CD4-positive, alpha-beta T cell (primary cell): Measurements from ENCODE around the gene ITSN1. TPM values are rescaled to one million over a fixed set of nuclear protein-coding genes. Genes with fewer than 3 reads are reported as not detected.
"Not testable (repeated sequence)": the region's sequence is repeated elsewhere in the genome, so short reads cannot be mapped to it uniquely, and the experiment has no call there.

Source experiments
- ATAC-seq: fragments of 200-7000 bp; cut with Tn5 transposase; one replicate; pipeline ENCODE4 v1.10.0; 2022; ENCODE audit warnings: mild to moderate bottlenecking; ENCODE audit not compliant: poor library complexity
- CTCF ChIA-PET: fragments of 350-600 bp; sonication (Branson Sonifier 250); formaldehyde crosslinking; loops from one replicate; lab custom pipeline; 2021; ENCODE audit warnings: antibody characterized with exemption, inconsistent platforms; lab: Charles Lee
- POLR2A ChIA-PET: fragments of 350-600 bp; sonication (Branson Sonifier 250); formaldehyde crosslinking; loops from one replicate; lab custom pipeline; 2021; ENCODE audit warnings: antibody characterized with exemption, inconsistent platforms; lab: Charles Lee
- DNase-seq, 14 experiments: peaks; one replicate each; pipeline ENCODE4 v3.0.0-alpha.2; 2013 to 2020; ENCODE audit warnings: mixed read lengths in 2 of 14
- H3K27ac ChIP-seq, 2 donors: one replicate each; pipeline versions ENCODE4 v1.5.1 to v1.7.0; 2013; ENCODE audit warnings: low read length in 2 of 2, low read depth in 1 of 2, mild to moderate bottlenecking in 1 of 2
- H3K27me3 ChIP-seq, 2 experiments: 1 replicate in 1 of 2; 2 replicates in 1 of 2; pipeline versions ENCODE4 v1.6.1 to v1.7.0; 2013; ENCODE audit warnings: low read length in 2 of 2, control low read depth in 1 of 2, mild to moderate bottlenecking in 1 of 2, moderate library complexity in 1 of 2; ENCODE audit not compliant: insufficient read depth in 2 of 2, control insufficient read depth in 1 of 2
- H3K36me3 ChIP-seq: one replicate; pipeline ENCODE4 v1.6.1; 2013; ENCODE audit warnings: low read length, control low read depth; ENCODE audit not compliant: insufficient read depth
- H3K4me1 ChIP-seq: one replicate; pipeline ENCODE4 v1.6.1; 2013; ENCODE audit warnings: low read length, control low read depth; ENCODE audit not compliant: insufficient read depth
- H3K4me3 ChIP-seq: one replicate; pipeline ENCODE4 v1.5.1; 2013; ENCODE audit warnings: mild to moderate bottlenecking, low read length, moderate library complexity
- H3K9me3 ChIP-seq, 2 experiments: 1 replicate in 1 of 2; 2 replicates in 1 of 2; pipeline versions ENCODE4 v1.6.1 to v1.7.0; 2013; ENCODE audit warnings: low read length in 2 of 2, mild to moderate bottlenecking in 2 of 2, control low read depth in 1 of 2, moderate library complexity in 1 of 2; ENCODE audit not compliant: control insufficient read depth in 1 of 2, insufficient read depth in 1 of 2
- H3K27ac Mint-ChIP-seq: one replicate; pipeline ENCODE4 v1.8.0; 2020; ENCODE audit warnings: mixed read lengths
- H3K27me3 Mint-ChIP-seq: one replicate; pipeline ENCODE4 v1.8.0; 2021; ENCODE audit warnings: mixed read lengths
- H3K36me3 Mint-ChIP-seq: one replicate; pipeline ENCODE4 v1.8.0; 2021; ENCODE audit warnings: low read depth, mixed read lengths
- H3K4me1 Mint-ChIP-seq: one replicate; pipeline ENCODE4 v1.8.0; 2021; ENCODE audit warnings: low read depth, mixed read lengths
- H3K4me3 Mint-ChIP-seq: one replicate; pipeline ENCODE4 v1.8.0; 2020; ENCODE audit warnings: mild to moderate bottlenecking, mixed read lengths
- H3K9me3 Mint-ChIP-seq: one replicate; pipeline ENCODE4 v1.8.0; 2020; ENCODE audit warnings: mixed read lengths
- CTCF ChIP-seq: fragments of 200-600 bp; IDR thresholded peaks from one replicate; pipeline ENCODE4 v1.8.0; 2022; ENCODE audit warnings: antibody characterized with exemption, mild to moderate bottlenecking
- intact Hi-C, 2 experiments: fragments of 100-400 bp; cut with DNase I in 1 of 2; cut with micrococcal nuclease in 1 of 2; formaldehyde crosslinking; loops; one replicate each; pipeline versions ENCODE4 v1.15.1 to v1.9.0; 2023 to 2025; cut with DNase I, micrococcal nuclease
- total RNA-seq, 174 experiments: library from RNA in 2 of 174; stranded (reverse) in 2 of 174; gene quantifications; one replicate each; pipeline ENCODE4 v1.2.3 and lab custom pipeline; 2021 to 2026

Gene ITSN1
- total RNA-seq, 2 experiments from 2014 or later = 2.1 to 3.0 TPM

- TF ChIP-seq CTCF = no peak
- CTCF ChIA-PET = no interaction called here
- Histone ChIP-seq H3K27me3 (no peaks in the 10 kb centered on the region), H3K4me1 (no peaks in the 10 kb centered on the region), H3K27ac (no peak overlapping the region), H3K36me3 (no peaks in the 10 kb centered on the region), H3K9me3 (no peaks in the 10 kb centered on the region), H3K4me3 (no peak overlapping the region)
- Mint-ChIP-seq H3K27ac (no peak overlapping the region), H3K4me1 (no peaks in the 10 kb centered on the region), H3K27me3 (no peaks in the 10 kb centered on the region), H3K9me3 (no peaks in the 10 kb centered on the region), H3K36me3 (no peaks in the 10 kb centered on the region), H3K4me3 (no peak overlapping the region)
- intact Hi-C loops = no loop called here
- DNase-seq (no peak), ATAC-seq (no peak)
- POLR2A ChIA-PET = no interaction called here
These were observed 31.9 kb downstream of the ITSN1 start for GRCh38 chr21:33674226-33674625.

DNA sequence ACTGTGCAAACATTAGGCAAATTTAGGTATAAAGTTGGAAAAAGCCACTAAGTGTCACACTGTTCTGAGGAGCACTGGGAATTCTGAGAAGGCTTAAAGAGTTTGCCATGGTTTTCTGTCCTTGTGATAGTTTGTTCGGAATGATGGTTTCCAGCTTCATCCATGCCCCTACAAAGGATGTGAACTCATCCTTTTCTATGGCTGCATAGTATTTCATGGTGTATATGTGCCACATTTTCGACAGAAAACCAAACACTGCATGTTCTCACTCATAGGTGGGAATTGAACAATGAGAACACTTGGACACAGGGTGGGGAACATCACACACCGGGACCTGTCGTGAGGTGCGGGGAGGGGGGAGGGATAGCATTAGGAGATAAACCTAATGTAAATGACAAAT lies 34.4 kb downstream of the ITSN1 start:
- H3K27ac ChIP-seq, H3K27me3 ChIP-seq, H3K4me3 Mint-ChIP-seq, H3K4me1 Mint-ChIP-seq, H3K36me3 Mint-ChIP-seq, ATAC-seq, H3K4me3 ChIP-seq, DNase-seq, H3K9me3 Mint-ChIP-seq, CTCF ChIA-PET, H3K27ac Mint-ChIP-seq, intact Hi-C loops, H3K4me1 ChIP-seq, H3K9me3 ChIP-seq, POLR2A ChIA-PET, H3K27me3 Mint-ChIP-seq, H3K36me3 ChIP-seq: not testable (repeated sequence)

DNA sequence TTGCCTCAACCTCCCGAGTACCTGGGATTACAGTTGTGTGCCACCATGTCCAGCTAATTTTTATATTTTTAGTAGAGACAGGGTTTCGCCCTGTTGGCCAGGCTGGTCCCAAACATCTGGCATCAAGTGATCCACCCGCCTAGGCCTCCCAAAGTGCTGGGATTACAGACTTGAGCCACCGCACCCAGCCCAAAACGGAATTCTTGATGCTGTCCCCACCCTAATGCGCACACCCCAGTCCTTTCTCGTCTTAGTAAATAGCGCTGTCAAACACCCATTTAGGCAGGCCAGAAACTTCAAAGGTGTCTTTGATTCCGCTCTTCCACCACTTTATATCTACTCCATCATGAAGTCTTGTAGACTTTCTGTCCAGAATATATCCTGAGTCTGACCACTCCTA lies 35.1 kb downstream of the ITSN1 start:
- TF ChIP-seq CTCF = no peak
- Histone ChIP-seq H3K36me3 (no peaks in the 10 kb centered on the region), H3K27me3 (no peaks in the 10 kb centered on the region), H3K27ac (no peak overlapping the region), H3K9me3 (no peaks in the 10 kb centered on the region), H3K4me1 (no peaks in the 10 kb centered on the region), H3K4me3 (no peak overlapping the region)
- intact Hi-C loops = no loop called here
- CTCF ChIA-PET = interaction anchor here (0.9 kb wide), 1 partner anchor 10 kb away, joined by 3 read pairs; no protein-coding TSS in a partner anchor
- Mint-ChIP-seq H3K4me3 (no peak overlapping the region), H3K27me3 (no peaks in the 10 kb centered on the region), H3K4me1 (no peaks in the 10 kb centered on the region), H3K9me3 (no peaks in the 10 kb centered on the region), H3K27ac (no peak overlapping the region), H3K36me3 (no peaks in the 10 kb centered on the region)
- DNase-seq = no peak
- POLR2A ChIA-PET = no interaction called here
- ATAC-seq = no peak

- CTCF ChIA-PET = no interaction called here
- no peak for DNase-seq
- Histone ChIP-seq H3K4me3 (no peak overlapping the region), H3K27me3 (no peaks in the 10 kb centered on the region), H3K9me3 (no peaks in the 10 kb centered on the region), H3K4me1 (no peaks in the 10 kb centered on the region), H3K36me3 (no peaks in the 10 kb centered on the region), H3K27ac (no peak overlapping the region)
- Mint-ChIP-seq H3K36me3 (no peaks in the 10 kb centered on the region), H3K9me3 (no peaks in the 10 kb centered on the region), H3K27me3 (no peaks in the 10 kb centered on the region), H3K4me1 (no peaks in the 10 kb centered on the region), H3K4me3 (no peak overlapping the region), H3K27ac (no peak overlapping the region)
- intact Hi-C loops = no loop called here
- ATAC-seq = no peak
- POLR2A ChIA-PET = no interaction called here
- no peak for TF ChIP-seq CTCF
These were observed 38.6 kb downstream of the ITSN1 start for GRCh38 chr21:33680870-33681269.
